Inflammatory macrophage treated with lipopolysaccharide for 4 hours (primary cell): Measurements from ENCODE around the gene CPT1B.

ENCODE experiments used
- DNase-seq: peaks from one replicate; pipeline ENCODE4 v3.0.0-alpha.2; 2020

Gene CPT1B

DNA sequence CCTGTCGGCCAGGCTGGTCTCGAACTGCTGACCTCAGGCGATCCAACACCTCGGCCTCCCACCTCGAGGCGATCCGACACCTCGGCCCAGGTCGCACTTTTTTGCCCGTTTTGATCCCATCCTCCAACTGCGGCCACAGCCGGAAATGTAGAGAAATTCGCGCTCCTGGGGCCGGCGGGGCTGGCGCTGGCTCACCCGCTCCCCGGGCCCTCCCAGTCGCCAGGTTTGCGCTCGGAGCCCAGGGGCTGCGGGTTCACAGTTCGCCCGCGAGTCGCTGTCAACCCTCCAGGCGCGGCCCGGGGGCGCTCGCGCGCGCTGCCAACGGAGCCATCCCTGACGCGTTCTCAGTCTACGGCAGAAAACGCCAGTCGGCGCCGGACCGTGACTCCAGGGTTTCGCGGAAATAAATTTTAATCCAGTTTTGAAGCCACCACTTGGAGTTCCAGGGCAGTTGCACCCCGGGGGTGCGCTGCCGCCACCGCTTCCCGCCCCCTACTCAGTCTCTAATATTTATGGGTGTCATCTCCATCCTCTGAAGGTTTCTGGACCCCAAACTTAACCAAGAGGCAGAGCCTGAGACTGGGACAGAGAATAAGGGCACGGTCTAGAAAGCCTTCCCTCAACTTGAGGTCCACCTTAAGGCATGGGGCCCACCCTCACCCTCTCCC is 34.0 kb downstream of the CPT1B start:
- DNase-seq, result peak; percentile 81

DNA sequence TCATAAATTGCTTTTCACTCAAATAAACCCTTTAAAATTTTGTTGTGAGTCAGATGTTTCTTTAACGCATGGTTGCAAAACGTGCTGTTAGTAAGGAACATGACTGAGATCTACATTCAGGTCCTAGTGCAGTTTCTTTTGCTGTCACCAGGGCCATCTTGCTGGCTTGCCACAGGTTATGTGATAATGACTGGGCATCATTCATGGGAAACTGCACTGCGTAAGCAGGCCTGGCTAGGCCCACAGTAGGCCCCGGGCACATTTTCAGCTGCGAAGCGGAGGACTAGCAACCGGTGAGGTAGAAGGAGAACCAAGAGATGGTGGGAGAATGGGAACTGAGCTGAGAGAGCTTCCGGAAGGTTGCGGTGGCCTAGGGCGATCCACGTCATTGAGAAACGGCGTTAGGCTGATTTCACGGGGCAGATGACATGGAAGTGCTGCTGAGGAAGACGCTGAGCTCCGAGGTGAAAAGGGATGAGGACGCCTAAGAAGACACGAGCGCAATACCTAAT is 35.8 kb downstream of the CPT1B start:
- peak; percentile 98 for DNase-seq

DNA sequence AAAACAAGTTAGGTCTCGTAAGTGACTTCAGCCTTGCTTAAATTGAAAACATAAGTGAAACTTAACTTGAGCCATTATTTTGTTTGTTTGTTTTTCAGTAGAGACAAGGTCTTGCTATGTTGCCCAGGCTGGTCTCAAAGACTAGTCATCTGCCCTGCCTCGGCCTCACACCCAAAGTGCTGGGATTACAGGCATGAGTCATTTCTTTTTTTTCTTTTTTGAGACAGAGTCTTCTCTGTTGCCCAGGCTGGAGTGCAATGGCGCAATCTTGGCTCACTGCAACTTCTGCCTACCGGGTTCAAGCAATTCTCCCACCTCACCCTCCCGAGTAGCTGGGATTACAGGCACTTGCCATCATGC is 36.6 kb downstream of the CPT1B start:
- DNase-seq, result peak; percentile 98

DNA sequence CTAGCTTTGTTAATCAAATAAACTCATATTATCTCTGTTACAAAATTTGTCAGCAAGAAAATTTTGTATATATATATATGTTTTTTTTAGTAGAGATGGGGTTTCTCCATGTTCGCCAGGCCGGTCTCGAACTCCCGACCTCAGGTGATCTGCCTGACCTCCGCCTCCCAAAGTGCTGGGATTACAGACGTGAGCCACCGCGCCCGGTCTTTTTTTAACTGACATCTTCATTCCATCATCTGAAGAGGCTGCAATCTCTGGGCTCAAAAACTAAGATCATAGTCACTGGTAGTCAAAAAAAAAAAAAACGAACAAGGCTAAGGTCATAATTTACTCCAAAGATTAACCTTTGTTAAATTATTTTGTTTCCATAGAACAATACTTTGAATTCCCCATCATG is 37.8 kb downstream of the CPT1B start:
- no peak for DNase-seq

DNA sequence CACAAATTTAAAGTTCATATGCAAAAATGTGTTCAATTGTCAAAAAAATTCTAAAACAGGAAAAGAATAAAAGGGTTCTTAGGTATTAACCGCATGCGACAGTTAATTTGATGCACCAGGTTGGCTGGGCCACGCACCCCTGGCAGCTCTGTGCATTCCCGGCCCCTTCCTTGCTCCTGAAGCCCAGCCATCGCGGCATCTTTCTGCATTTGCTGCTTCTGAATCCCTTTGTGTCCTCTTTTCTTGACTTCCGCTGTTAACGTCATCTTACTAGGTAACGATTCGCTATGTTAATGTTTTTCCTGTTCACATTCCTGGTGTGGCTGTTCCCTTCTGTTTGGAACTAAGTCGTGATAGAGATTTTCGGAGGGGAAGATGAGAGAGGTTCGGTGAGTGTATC is 40.5 kb downstream of the CPT1B start:
- peak; percentile 32 for DNase-seq

DNA sequence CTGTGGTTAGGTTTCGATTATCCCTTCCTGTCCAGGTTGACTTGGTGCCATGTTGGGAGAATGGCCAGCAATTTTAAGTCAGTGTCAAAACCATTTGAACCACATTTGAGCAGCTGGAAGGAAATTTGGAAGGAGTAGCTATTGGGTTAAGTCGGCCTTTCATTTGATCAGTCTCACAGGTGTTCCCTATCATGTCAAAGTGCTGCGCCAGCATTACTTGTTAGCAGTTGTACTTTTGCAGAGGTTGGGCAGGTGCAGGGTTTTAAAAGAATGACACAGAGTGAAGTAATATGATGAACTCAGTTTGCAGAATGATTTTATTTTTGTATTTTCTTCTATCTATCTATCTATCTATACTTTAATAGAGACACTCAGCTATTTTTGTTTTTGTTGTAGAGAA is 42.0 kb downstream of the CPT1B start:
- no peak for DNase-seq

DNA sequence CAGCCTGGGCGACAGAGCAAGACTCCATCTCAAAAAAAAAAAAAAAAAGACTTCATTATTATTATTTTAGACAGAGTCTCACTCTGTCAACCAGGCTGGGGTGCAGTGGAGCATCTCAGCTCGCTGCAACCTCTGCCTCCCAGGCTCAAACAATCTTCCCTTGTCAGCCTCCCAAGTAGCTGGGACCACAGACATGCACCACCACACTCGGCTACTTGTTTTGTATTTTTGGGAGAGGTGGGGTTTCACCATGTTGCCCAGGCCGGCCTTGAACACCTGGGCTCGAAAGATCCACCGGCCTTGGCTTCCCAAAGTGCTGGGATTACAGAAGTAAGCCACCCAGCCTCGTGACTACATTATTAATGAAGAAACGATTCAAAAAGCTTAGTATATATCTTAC is 43.1 kb downstream of the CPT1B start:
- no peak for DNase-seq

DNA sequence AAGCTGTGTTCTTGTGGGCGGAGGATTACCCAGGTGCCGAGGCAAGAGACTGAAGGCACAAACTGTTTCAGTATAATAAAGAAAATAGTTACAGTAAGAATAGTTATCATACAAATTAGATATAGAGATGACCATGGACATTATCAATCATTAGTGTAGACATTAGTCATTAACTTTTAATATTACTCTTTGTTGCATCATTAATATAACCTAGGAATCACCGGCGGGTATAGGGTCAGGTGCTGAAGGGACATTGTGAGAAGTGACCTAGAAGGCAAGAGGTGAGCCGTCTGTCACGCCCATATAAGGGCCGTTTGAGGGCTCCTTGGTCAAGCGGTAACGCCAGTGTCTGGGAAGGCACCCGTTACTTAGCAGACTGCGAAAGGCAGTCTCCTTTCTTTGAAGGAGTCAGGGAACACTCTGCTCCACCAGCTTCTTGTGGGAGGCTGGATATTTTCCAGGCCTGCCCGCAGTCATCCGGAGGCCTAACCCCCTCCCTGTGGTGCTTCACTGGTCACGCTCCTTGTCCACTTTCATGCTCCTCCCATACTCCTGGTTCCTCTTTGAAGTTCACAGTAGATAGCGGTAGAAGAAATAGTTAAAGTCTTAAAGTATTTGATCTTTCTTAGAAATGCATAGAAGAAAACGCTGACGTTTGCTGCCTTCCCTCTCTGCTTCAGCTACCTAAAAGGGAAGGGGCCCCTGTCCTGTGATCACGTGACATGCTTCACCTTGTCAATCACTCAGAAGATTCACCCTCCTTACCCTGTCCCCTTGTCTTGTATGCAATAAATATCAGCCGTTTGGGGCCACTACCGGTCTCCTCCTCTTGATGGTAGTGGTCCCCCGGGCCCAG is 44.1 kb downstream of the CPT1B start:
- DNase-seq, result peak; percentile 74

DNA sequence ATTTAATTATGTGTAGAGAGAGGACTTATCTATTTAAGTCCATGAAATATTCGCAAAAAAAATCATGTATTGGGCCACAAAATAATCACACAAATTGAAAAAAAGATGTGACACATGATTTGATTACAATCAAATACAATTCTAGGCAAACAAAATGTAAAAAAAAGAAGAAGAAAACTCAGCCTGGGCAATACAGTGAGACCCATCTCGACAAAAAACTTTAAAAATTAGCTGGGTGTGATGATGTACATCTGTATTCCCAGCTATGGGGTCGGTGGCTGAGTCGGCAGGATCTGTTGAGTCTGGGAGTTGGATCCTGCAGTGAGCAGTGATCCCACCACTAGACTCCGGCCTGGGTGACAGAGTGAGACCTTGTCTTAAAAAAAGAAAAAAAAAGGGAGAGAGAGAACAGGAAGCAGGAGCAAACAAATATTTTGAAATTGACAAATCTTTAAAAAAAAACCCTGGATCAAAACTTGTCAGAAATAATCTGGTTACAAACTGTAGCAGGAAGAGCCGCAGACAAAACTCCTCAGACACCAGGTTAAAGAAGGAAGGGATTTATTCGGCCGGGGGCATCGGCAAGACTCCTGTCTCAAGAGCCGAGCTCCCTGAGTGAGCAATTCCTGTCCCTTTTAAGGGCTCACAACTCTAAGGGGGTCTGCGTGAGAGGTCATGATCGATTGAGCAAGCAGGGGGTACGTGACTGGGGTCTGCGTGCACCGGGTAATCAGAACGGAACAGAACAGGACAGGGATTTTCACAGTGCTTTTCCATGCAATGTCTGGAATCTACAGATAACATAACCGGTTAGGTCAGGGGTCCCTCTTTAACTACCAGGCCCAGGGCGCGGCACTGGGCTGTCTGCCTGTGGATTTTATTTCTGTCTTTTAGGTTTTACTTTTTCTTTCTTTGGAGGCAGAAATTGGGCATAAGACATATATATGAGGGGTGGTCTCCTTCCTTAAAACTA is 45.1 kb downstream of the CPT1B start:
- peak; percentile 69 for DNase-seq

DNA sequence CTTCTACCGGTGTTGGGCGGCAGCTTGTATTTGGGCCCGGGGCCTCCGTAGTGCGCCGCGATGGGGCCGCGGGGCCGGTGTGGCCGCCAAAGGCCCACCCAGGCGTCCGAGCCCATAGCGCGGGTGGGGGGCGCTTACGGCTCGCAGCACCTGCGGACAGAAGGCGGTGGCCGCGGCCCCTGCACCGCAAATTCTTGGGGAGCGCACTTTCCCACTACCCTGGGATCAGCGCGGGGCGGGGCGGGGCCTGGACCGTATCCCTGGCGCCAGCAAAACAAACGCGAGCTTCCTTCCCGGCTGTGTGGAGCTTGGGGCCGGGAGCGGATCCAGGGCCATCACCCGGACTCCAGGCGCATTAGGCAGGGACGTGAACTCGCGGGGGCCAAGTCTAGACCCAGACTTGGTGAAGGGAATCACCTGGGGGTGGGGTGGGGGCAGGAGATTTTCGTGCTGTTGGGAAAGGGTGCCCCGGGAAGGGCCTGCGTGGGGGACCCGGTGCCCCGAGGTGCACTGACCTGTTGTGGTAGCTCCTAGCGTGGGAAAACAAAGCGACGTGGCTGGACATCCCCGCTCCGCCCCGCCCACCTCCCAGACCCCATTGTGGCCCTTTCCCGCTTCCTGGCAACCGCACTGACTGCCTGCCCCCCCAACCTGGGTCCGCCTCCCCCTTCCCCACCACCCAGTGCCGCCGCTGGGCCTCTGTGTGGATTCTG is 46.1 kb downstream of the CPT1B start:
- DNase-seq, result peak; percentile 79

DNA sequence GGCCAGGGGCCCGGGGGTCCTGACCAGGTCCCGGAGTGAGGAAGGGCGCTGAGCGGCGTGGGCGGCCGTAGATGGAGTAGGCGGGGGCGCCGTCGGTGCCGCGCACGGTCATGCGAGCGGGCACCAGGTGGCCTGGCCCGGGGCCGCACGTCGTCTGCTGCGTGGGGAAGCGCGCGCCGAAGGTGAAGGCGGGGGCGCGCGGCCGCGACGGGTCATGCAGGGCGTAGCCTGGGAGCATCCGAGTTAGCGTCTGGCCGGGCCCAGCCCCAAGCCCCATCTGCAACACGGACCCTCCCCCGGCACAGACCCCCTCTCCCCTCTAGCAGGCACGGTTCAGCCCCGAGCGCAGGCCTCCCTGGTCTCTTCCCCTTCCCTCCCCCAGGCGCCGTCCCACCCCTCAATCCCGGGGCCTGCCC is 46.7 kb downstream of the CPT1B start:
- peak; percentile 87 for DNase-seq

DNA sequence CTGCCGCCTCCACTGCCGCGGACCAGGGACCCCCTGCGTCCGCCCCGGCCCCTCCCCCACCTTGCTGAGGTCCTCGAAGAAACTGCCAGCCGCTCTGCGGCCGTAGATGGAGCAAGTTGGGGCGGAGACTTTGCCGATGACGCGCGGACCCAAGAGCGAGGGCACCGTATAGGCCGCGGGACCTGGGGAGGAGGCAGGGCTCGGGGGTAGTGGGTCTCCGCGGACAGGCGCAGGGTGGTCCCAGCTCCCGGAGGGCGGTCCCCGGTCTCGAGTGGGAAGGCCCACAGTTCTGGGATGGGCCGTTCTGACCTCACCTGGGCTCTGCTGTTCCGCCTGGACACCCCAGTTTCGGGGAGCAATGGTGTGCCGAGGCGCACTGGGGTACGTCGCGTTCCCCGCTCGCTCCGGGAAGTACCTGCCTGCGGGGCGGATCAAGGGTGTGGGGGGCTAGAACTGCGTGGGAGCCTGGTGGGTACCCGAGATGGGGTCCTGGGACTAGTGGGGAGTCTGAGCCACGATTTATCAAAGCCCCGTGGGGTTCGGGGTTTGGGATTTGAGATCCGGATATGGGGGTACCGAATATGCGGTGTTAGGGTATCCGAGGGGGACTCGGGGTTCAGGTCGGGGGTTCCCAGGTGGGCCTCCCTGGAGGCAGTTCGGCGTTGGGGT is 47.2 kb downstream of the CPT1B start:
- peak; percentile 95 for DNase-seq

DNA sequence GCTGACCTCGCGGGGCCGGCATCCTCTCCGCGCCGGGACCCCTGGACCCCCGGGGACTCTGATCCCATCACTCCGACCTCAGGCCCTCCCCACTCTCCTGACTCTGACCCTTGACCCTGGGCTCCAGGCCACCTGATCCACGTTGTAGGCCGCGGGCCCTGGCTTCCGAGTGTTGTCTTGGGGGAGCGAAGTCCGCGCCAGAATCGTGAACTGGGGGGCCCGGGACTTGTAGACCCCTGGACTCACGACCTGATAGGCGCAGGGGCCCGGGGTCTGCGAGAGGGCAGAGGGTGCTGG is 47.7 kb downstream of the CPT1B start:
- no peak for DNase-seq

DNA sequence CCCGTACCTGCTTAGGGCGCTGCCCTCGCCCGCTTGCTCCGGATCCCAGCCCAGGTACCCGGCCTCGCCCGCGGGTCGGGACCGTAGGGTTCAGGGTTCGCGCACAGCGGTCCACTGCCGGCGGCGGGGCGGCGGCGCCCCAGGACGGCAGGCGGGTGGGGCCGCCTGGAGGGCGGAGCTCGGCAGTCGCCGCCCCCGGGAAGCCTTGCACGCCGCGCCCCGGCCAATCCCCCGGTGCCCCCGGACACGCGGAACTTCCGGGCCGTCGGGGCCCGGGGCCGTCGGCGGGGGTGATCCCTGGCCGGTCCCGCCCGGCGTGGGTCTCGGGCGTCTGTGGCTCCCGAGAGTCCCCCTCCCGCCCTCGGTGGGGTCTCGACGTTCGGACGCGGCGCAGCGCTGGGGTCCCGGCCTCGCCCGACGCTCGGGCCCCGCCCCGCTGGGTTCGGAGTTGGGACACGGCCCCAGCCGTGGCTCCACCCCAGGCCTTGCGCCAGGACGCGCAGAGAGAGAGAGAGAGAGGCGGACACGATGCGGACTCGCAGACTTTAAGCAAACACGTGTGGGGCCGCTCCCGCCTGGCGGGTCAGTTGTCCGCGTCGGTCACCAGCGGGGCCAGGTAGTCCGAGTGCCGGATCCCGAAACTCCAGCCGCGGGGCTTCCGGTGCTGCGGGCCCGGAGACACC is 48.2 kb downstream of the CPT1B start, which contains the start of gene TYMP:
TYMP (minus strand) TSS at position 116 of the 683 bp plus-strand sequence. CDS start 303 bp downstream, outside the sequence.
- peak; percentile 92 for DNase-seq

DNA sequence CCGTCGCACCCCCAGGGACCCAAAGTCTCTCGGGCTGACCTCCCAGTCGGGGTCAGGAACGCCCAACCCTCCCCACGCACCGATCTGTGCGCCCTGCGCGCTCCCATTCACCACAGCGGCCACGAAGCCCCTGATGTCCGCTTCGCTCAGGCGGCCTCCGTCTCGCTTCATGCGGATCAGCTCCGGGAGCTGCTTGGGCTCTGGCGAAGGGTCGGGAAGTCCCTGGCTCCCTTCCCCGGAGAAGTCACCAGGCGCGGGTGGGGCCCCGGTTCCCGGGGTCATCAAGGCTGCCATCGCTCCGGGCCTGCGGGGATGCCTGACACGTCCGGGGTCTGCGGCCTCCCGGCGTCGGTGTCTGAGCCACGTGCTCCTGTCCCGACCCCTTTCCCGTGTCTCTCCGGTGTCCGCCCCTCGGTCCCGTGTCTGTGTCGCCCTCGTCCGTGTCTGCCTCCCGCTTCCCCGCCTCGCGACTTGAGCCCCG is 48.8 kb downstream of the CPT1B start:
- DNase-seq, result no peak

DNA sequence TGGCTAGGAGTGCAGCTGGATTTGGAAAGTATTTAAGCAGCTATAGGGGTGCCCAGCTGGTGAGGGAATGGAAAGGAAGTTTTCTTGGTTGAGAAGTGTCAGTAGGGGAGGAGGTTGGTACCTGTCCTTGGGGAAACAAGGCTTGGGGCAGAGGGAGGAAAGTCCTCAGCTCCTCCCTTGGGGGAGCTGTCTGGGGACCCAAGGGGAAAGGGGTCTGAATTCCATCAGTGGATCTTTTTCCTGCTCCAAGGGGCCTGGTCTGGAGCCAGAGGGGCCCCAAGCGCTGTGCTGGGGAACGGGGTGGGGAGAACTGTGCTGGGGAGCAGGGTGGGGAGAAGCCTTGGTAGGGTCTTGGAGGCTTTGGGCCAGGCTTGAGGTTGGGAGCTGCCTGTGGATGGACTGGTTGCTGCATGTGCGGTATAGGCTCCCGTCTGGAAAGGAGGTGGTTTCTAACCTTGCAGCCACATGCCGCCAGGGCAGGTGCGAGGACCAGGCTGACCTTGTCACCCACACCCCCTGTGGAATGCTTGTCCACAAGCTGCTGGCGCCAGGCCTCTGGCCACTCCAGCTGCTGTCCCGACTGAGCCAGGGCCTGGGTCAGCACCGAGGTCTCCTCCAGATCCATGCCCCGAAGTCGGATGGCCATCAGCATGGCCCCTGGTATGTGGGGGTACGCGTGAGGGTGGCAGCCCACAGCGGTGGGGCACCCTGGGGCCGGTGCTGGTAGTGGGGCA is 49.4 kb downstream of the CPT1B start:
- no peak for DNase-seq

DNA sequence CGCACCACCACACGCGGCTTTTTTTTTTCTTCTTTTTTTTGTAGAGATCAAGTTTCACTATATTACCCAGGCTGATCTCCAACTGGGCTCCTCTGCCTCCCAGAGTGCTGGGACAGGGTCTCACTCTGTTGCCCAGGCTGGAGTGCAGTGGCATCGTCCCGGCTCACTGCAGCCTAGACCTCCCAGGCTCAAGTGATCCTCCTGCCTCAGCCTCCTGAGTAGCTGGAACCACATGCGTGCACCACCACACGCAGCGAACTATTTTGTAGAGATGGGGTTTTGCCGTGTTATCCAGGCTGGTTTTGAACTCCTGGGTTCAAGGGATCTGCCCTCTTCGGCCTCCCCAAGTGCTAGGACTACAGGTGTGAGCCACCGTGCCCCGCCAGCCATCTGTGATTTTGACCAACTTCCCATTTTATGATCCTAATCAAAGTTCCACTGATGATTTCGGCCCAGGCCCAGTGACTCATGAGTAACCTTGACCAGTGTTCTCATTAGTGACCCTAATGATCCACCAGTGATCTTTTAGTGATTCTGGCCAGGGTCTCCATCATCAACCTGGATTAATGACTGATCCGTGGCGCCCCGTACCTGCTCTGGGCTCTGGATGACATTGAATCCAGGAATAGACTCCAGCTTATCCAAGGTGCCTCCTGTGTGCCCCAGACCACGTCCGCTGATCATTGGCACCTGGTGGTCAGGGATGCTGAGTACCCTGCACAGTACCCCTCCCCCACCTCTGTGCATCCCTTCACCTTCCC is 50.1 kb downstream of the CPT1B start:
- DNase-seq, result no peak

DNA sequence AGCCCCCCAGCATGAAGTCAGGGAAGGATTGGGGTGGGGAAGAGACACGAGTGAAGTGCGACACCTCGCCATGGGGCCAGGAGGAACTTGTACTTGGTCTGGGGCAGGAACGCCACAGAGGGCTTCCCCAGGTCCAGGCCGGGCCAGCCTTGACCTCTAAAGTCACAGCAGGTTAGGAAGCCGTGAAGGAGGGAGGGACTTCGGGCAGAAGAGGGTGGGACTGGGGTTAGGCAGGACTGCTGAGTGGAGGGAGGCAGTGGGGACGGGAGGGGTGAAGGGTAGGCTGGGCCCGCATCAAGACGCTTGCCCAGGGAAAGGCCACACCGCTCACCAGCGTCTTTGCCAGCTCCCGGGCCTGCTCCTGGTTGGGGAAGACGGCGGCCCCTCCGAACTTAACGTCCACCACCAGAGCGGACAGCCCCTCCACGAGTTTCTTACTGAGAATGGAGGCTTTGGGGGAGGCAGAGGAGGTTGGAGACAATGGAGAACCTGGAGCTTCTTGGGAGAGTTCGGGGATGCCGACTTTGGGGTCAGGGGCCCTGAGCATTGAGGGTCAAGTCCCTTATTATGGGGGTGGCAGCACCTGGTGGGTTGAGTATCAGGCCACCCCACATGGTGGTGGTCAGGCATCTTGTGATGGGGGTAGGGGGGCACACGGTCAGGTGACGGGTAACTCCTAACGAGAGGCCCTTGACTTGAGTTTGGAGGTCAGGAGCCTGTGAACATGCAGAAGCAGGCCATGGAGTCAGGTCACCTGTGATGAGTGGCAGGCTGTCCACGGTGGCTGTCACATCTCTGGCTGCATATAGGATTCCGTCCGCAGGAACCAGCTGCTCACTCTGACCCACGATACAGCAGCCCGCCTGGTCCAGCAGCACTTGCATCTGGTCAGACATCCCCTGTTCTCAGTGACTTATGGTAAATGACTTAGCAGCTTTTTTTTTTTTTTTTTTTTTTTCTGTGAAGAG is 51.1 kb downstream of the CPT1B start:
- DNase-seq, result peak; percentile 66
